DND-41 (cell line): Measurements from ENCODE around the gene CD74.

Experiments
- ATAC-seq: fragments of 200-7000 bp; cut with Tn5 transposase; 3 replicates; pipeline ENCODE4 v1.9.1; 2021; ENCODE audit warnings: low read depth; ENCODE audit not compliant: insufficient read depth
- DNase-seq: peaks from one replicate; pipeline ENCODE4 v3.0.0-alpha.2; 2020
- H2AFZ ChIP-seq: 2 replicates; pipeline ENCODE4 v1.6.0; 2012; ENCODE audit warnings: low read depth, low read length
- H3K27ac ChIP-seq: 2 replicates; pipeline ENCODE4 v1.5.1; 2012; ENCODE audit warnings: low read length, inconsistent platforms
- H3K27me3 ChIP-seq: fragments of 200-600 bp; sonication (generic); 2 replicates; pipeline ENCODE4 v1.6.0; 2012; ENCODE audit warnings: low read length, mild to moderate bottlenecking, inconsistent platforms; ENCODE audit not compliant: insufficient read depth, poor library complexity
- H3K36me3 ChIP-seq: 2 replicates; pipeline ENCODE4 v1.5.1; 2012; ENCODE audit warnings: low read length, inconsistent platforms; ENCODE audit not compliant: insufficient read depth
- H3K4me1 ChIP-seq: 2 replicates; pipeline ENCODE4 v1.5.1; 2012; ENCODE audit warnings: mild to moderate bottlenecking, low read length; ENCODE audit not compliant: insufficient read depth
- H3K4me2 ChIP-seq: 2 replicates; pipeline ENCODE4 v1.6.0; 2012; ENCODE audit warnings: mild to moderate bottlenecking, moderate library complexity, low read length, inconsistent platforms; ENCODE audit not compliant: insufficient read depth
- H3K4me3 ChIP-seq, 2 experiments: fragments of 200-600 bp in 1 of 2; shearing (Covaris generic) in 1 of 2; 2 replicates each; pipeline ENCODE4 v1.5.1; 2012 to 2016; ENCODE audit warnings: inconsistent platforms in 2 of 2, low read length in 2 of 2, mild to moderate bottlenecking in 2 of 2, low read depth in 1 of 2, moderate library complexity in 1 of 2
- H3K79me2 ChIP-seq: 2 replicates; pipeline ENCODE4 v1.6.0; 2012; ENCODE audit warnings: low read length, inconsistent platforms; ENCODE audit not compliant: insufficient read depth
- H3K9ac ChIP-seq: 2 replicates; pipeline ENCODE4 v1.6.0; 2012; ENCODE audit warnings: low read depth, mild to moderate bottlenecking, inconsistent platforms, low read length, moderate library complexity
- H3K9me3 ChIP-seq: 2 replicates; pipeline ENCODE4 v1.5.1; 2012; ENCODE audit warnings: low read length, moderate library complexity, mild to moderate bottlenecking, inconsistent platforms; ENCODE audit not compliant: insufficient read depth, severe bottlenecking
- H4K20me1 ChIP-seq: 2 replicates; pipeline ENCODE4 v1.6.0; 2012; ENCODE audit warnings: low read length; ENCODE audit not compliant: insufficient read depth
- EZH2 ChIP-seq: IDR thresholded peaks from 3 replicates; pipeline ENCODE4 v1.6.1; 2012; ENCODE audit warnings: borderline replicate concordance, low read depth, mild to moderate bottlenecking, moderate library complexity, low read length, inconsistent platforms; ENCODE audit not compliant: severe bottlenecking
- TF ChIP-seq, protein P1 (sequence below): IDR thresholded peaks from 2 replicates; pipeline ENCODE4 v1.5.1; 2012; ENCODE audit warnings: borderline replicate concordance, low read length, moderate library complexity, mild to moderate bottlenecking; ENCODE audit not compliant: poor library complexity, severe bottlenecking; ENCODE audit errors: extremely low read depth

Gene CD74

DNA sequence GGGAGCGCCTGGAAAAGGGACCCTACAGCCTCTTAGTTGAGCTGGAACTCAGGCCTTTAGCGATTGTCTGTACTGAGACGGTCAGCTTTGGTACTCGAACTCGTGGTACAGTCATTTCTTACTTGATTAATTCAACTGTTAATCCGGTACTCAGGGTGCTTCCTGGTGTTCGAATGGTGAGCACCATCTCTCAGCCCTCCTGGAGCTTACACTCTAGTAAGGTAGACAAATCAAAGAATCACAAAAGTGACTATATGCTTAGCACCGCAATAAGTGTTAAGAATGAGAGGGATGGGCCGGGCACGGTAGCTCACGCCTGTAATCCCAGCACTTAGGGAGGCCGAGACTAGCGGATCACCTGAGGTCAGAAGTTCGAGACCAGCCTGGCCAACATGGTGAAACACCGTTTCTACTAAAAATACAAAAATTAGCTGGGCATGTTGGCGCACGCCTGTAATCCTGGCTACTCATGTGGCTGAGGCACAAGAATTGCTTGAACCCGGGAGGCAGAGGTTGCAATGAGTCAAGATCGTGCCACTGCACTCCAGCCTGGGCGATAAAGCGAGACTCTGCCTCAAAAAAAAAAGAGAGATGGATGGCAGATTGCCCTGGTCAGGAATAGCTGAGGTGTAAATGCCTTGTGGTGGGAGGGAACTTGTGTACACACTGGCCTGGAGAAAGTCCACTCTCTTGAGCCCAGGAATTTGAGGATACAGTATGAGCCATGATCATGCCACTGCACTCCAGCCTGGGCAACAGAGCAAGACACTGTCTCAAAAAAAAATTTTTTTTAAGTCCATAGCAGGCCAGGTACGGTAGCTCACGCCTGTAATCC, 54.2 kb downstream of the CD74 start:
- Histone ChIP-seq H3K27me3 (peaks cover 2% of the 10 kb centered on the region), H2AFZ (peak overlapping the region; percentile 77; the same call in 1 of the 2 replicates), H3K79me2 (peaks cover 51% of the 10 kb centered on the region), H3K4me1 (peaks cover 35% of the 10 kb centered on the region), H3K4me2 (peak overlapping the region; percentile 68), H3K9ac (peak overlapping the region; percentile 78), H3K36me3 (peaks cover 42% of the 10 kb centered on the region), H3K4me3 (peak overlapping the region; percentile 73 to 90; a peak in 3 of 4 replicates), H4K20me1 (peaks cover 37% of the 10 kb centered on the region; the same call in 1 of the 2 replicates), H3K9me3 (no peaks in the 10 kb centered on the region), H3K27ac (peak overlapping the region; percentile 70)
- ATAC-seq: no peak
- TF ChIP-seq, protein P1, sequence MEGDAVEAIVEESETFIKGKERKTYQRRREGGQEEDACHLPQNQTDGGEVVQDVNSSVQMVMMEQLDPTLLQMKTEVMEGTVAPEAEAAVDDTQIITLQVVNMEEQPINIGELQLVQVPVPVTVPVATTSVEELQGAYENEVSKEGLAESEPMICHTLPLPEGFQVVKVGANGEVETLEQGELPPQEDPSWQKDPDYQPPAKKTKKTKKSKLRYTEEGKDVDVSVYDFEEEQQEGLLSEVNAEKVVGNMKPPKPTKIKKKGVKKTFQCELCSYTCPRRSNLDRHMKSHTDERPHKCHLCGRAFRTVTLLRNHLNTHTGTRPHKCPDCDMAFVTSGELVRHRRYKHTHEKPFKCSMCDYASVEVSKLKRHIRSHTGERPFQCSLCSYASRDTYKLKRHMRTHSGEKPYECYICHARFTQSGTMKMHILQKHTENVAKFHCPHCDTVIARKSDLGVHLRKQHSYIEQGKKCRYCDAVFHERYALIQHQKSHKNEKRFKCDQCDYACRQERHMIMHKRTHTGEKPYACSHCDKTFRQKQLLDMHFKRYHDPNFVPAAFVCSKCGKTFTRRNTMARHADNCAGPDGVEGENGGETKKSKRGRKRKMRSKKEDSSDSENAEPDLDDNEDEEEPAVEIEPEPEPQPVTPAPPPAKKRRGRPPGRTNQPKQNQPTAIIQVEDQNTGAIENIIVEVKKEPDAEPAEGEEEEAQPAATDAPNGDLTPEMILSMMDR: no peak
- TF ChIP-seq EZH2: no peak
- no peak for DNase-seq

DNA sequence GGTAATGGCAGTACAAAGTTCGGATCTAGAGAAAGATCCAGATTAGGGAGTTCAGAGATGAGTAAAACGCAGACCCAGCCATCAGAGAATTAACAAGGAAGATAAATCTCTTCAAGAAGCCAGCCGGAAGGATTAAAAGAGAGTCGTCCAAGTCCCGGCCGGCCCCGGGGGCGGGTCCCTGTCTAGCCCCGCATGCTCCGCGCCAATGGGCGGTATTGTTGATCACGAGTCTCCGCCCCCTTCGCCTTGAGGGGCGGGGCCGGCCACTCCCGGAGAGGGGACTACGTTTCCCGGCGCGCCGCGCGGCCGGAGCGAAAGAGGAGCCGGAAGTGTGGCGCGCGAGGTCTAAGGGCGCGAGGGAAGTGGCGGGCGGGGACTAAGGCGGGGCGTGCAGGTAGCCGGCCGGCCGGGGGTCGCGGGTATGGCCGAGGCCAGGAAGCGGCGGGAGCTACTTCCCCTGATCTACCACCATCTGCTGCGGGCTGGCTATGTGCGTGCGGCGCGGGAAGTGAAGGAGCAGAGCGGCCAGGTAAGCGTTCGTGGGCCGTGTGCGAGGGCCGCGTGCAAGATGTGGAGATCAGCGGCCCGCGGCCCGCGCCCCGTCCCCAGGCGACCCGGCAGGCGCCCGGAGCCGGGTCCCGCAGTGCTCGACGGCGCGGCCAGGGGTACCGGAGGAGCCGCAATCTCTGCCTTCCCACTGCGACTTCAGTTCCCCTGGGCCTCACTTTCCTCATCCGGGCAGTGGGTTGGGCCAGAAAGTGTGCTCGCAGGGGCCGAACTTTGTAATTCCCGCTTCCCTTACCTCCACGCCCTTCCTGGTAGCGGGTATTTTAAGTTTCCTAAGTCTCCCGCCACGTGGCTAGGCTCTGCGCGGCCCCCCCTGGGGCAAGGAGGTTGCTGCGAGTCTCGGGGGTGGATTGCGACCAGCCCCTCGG, 55.1 kb downstream of the CD74 start, which contains the start of gene TCOF1:
Gene TCOF1, plus strand, starts transcription at position 372 of the 935 bp plus-strand sequence. Its CDS starts 50 bp downstream, at position 422.
- TF ChIP-seq, protein P1: no peak
- TF ChIP-seq EZH2: no peak
- peaks cover 34% of the 10 kb centered on the region for H3K4me1 ChIP-seq
- H3K4me3 ChIP-seq: peak within 1 kb of the TSS; percentile 73 to 90; a peak in 3 of 4 replicates
- peak within 1 kb of the TSS; percentile 68 for H3K4me2 ChIP-seq
- DNase-seq (peak; percentile 97), ATAC-seq (peak; percentile 96)
- peaks cover 33% of the 10 kb centered on the region for H3K36me3 ChIP-seq
- H3K79me2 ChIP-seq: peaks cover 49% of the 10 kb centered on the region
- no peaks in the 10 kb centered on the region for H3K9me3 ChIP-seq
- H4K20me1 ChIP-seq: peaks cover 30% of the 10 kb centered on the region; the same call in 1 of the 2 replicates
- H3K27ac ChIP-seq: peak within 1 kb of the TSS; percentile 70
- H3K9ac ChIP-seq: peak within 1 kb of the TSS; percentile 78
- H3K27me3 ChIP-seq: peaks cover 3% of the 10 kb centered on the region
- H2AFZ ChIP-seq: peak within 1 kb of the TSS; percentile 97

DNA sequence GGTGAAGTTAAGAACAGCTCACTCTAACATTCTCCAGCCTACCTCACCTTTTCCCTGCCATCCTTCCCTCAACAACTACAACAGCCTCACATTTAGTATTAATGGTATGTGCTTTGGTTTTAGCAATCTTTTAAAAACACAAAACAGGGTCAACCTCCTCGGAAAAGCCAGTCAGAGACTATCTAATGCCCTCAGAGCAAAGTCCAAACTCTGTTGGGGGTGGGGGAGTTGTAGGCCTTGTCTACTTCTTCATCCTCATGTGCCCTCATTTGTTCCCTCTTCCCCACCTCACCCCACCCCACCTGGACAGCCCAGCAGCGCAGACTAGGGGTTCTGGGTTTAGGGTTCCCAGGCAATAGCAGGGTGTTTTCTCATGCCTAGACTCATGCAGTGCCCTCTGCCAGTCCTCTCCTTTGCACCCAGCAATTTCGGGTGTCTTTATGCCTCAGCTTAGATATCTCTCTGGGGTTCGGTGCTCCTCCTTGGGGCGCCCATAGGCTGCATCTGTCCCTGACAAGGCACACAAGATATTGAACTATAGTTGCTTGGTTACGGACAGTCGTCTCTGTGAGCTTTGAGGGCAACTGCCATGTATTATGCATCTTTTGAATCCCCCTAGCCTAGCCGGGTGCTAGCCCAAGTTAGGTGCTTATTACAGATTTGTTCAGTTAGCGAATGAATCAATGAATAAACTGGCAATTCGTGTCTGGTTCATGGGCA, 56.0 kb downstream of the CD74 start:
- H3K4me3 ChIP-seq: peak overlapping the region in 1 of 2 experiments; percentile 90; a peak in 2 of 4 replicates
- H3K4me2 ChIP-seq: peak overlapping the region; percentile 68
- H3K9ac ChIP-seq: no peak overlapping the region
- peaks cover 42% of the 10 kb centered on the region for H3K79me2 ChIP-seq
- TF ChIP-seq, protein P1: no peak
- no peak for TF ChIP-seq EZH2
- H3K27ac ChIP-seq: peak overlapping the region; percentile 40; the same call in 1 of the 2 replicates
- H3K27me3 ChIP-seq: peaks cover 3% of the 10 kb centered on the region
- peaks cover 22% of the 10 kb centered on the region; the same call in 1 of the 2 replicates for H4K20me1 ChIP-seq
- peaks cover 30% of the 10 kb centered on the region for H3K4me1 ChIP-seq
- H3K36me3 ChIP-seq: peaks cover 25% of the 10 kb centered on the region
- H2AFZ ChIP-seq: peak overlapping the region; percentile 97
- no peak for ATAC-seq
- DNase-seq: no peak
- no peaks in the 10 kb centered on the region for H3K9me3 ChIP-seq
